Right lobe of liver (tissue), 4 donors: Measurements from ENCODE around the gene MTMR10.

Experiments
- CTCF ChIP-seq, 4 donors: fragments of 200-600 bp in 3 of 4; fragments of 450-650 bp in 1 of 4; IDR thresholded peaks; one replicate each; pipeline versions ENCODE4 v1.5.1 to v1.8.0; 2016 to 2022; ENCODE audit warnings: antibody characterized with exemption in 4 of 4, mild to moderate bottlenecking in 2 of 4
- POLR2A ChIP-seq: fragments of 450-650 bp; IDR thresholded peaks from one replicate; pipeline ENCODE4 v1.6.1; 2017; ENCODE audit warnings: antibody characterized with exemption, mild to moderate bottlenecking
- donor health status: DM: no; HTN: no; CAD: no.
- donor health status: DM: no; HTN: no; CAD: no.
- donor health status: DM: no; HTN: yes; CAD: no.

- TF ChIP-seq CTCF (IDR thresholded peaks at IDR 0.05) (no peak), POLR2A (no peak)
Measured at GRCh38 chr15:30929064-30929669, 62.3 kb downstream of the MTMR10 start.
